Astrocyte (in vitro differentiated cells and primary cell): ENCODE data around the gene PRKCE. TPM values are rescaled to one million over a fixed set of nuclear protein-coding genes. Genes with fewer than 3 reads are reported as not detected.

Source experiments
- DNase-seq: peaks from one replicate; pipeline ENCODE4 v3.0.0-alpha.2; 2010; ENCODE audit warnings: low read depth
- FAIRE-seq: peaks from 2 replicates; lab custom pipeline; 2011; peaks lifted over from hg19 to GRCh38; lab: Jason Lieb, UNC
- H2AFZ ChIP-seq: 2 replicates; pipeline ENCODE4 v1.6.0; 2012; ENCODE audit warnings: low read depth, low read length, inconsistent platforms
- H3K27ac ChIP-seq: 2 replicates; pipeline ENCODE4 v1.5.1; 2011; ENCODE audit warnings: low read depth, low read length, inconsistent platforms
- H3K27me3 ChIP-seq: 2 replicates; pipeline ENCODE4 v1.6.0; 2011; ENCODE audit warnings: low read length, inconsistent platforms; ENCODE audit not compliant: insufficient read depth
- H3K36me3 ChIP-seq: 2 replicates; pipeline ENCODE4 v1.5.1; 2011; ENCODE audit warnings: low read length, inconsistent platforms; ENCODE audit not compliant: insufficient read depth
- H3K4me1 ChIP-seq: 2 replicates; pipeline ENCODE4 v1.5.1; 2011; ENCODE audit warnings: low read length, inconsistent platforms; ENCODE audit not compliant: insufficient read depth
- H3K4me2 ChIP-seq: 2 replicates; pipeline ENCODE4 v1.6.0; 2012; ENCODE audit warnings: low read length, inconsistent platforms
- H3K4me3 ChIP-seq: 2 replicates; pipeline ENCODE4 v1.5.1; 2011; ENCODE audit warnings: low read depth, mild to moderate bottlenecking, low read length, inconsistent platforms; ENCODE audit not compliant: insufficient read depth
- H3K79me2 ChIP-seq: 2 replicates; pipeline ENCODE4 v1.6.0; 2012; ENCODE audit warnings: mild to moderate bottlenecking, low read length, inconsistent platforms; ENCODE audit not compliant: insufficient read depth
- H3K9ac ChIP-seq: 2 replicates; pipeline ENCODE4 v1.6.0; 2012; ENCODE audit warnings: mild to moderate bottlenecking, low read length, inconsistent platforms
- H3K9me3 ChIP-seq: 2 replicates; pipeline ENCODE4 v1.5.1; 2012; ENCODE audit warnings: low read depth, mild to moderate bottlenecking, low read length, inconsistent platforms; ENCODE audit not compliant: insufficient read depth
- H4K20me1 ChIP-seq: 2 replicates; pipeline ENCODE4 v1.6.0; 2012; ENCODE audit warnings: low read length, inconsistent platforms; ENCODE audit not compliant: insufficient read depth
- H3K27ac Mint-ChIP-seq: one replicate; pipeline ENCODE4 v1.8.0; 2021; ENCODE audit warnings: mild to moderate bottlenecking, mixed read lengths; ENCODE audit not compliant: unreplicated experiment
- H3K27me3 Mint-ChIP-seq: one replicate; pipeline ENCODE4 v1.8.0; 2021; ENCODE audit warnings: low read depth, mixed read lengths; ENCODE audit not compliant: unreplicated experiment
- H3K36me3 Mint-ChIP-seq: one replicate; pipeline ENCODE4 v1.8.0; 2021; ENCODE audit warnings: low read depth, mixed read lengths; ENCODE audit not compliant: unreplicated experiment
- H3K4me1 Mint-ChIP-seq: one replicate; pipeline ENCODE4 v1.8.0; 2021; ENCODE audit warnings: low read depth, mixed read lengths; ENCODE audit not compliant: unreplicated experiment
- H3K4me3 Mint-ChIP-seq: one replicate; pipeline ENCODE4 v1.8.0; 2021; ENCODE audit warnings: mild to moderate bottlenecking, moderate library complexity, mixed read lengths; ENCODE audit not compliant: unreplicated experiment
- H3K9me3 Mint-ChIP-seq: one replicate; pipeline ENCODE4 v1.8.0; 2021; ENCODE audit warnings: mild to moderate bottlenecking, mixed read lengths; ENCODE audit not compliant: unreplicated experiment
- EZH2 ChIP-seq: IDR thresholded peaks from 2 replicates; pipeline ENCODE4 v1.6.1; 2012; ENCODE audit warnings: mild to moderate bottlenecking, low read length, inconsistent platforms; ENCODE audit not compliant: insufficient read depth
- total RNA-seq: library from RNA; stranded (reverse); gene quantifications from 2 replicates; pipeline ENCODE4 v1.2.1, GENCODE V29; 2021
- TF ChIP-seq, protein P1 (sequence below): IDR thresholded peaks from 2 replicates; pipeline ENCODE4 v1.5.1; 2011; ENCODE audit warnings: low read depth, mild to moderate bottlenecking, inconsistent platforms, low read length, moderate library complexity; ENCODE audit not compliant: insufficient read depth

The PRKCE gene
- total RNA-seq, 1 donor from 2014 or later, result 12.8 TPM

DNA sequence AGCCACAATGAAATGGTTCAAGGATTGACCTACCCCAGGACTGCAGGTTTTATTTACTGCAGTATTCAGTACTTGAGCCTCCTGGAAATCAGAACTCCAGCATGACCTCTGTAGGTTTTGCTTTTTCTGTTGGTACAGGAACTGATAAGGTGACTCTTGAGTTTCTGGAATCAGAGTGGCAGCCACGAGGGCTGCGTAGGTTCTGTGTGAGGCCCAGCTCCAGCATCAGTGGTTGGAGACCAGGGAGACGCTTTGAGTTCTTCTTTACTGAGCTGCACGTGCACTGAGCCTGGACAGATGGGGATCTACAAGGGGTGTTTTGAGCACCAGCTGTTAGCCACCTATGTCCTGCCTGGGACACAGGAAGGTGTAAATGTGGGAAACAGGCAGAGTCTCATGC lies 423.0 kb downstream of the PRKCE start:
- peak overlapping the region; percentile 96 for H3K27ac Mint-ChIP-seq
- Histone ChIP-seq H3K27me3 (no peaks in the 10 kb centered on the region), H3K9ac (peak overlapping the region; percentile 67), H3K27ac (no peak overlapping the region), H3K79me2 (no peaks in the 10 kb centered on the region), H3K36me3 (no peaks in the 10 kb centered on the region), H3K4me2 (peak overlapping the region; percentile 75), H3K4me1 (peaks cover 39% of the 10 kb centered on the region), H3K4me3 (no peak overlapping the region), H3K9me3 (no peaks in the 10 kb centered on the region), H2AFZ (no peak overlapping the region), H4K20me1 (no peaks in the 10 kb centered on the region)
- TF ChIP-seq, protein P1, sequence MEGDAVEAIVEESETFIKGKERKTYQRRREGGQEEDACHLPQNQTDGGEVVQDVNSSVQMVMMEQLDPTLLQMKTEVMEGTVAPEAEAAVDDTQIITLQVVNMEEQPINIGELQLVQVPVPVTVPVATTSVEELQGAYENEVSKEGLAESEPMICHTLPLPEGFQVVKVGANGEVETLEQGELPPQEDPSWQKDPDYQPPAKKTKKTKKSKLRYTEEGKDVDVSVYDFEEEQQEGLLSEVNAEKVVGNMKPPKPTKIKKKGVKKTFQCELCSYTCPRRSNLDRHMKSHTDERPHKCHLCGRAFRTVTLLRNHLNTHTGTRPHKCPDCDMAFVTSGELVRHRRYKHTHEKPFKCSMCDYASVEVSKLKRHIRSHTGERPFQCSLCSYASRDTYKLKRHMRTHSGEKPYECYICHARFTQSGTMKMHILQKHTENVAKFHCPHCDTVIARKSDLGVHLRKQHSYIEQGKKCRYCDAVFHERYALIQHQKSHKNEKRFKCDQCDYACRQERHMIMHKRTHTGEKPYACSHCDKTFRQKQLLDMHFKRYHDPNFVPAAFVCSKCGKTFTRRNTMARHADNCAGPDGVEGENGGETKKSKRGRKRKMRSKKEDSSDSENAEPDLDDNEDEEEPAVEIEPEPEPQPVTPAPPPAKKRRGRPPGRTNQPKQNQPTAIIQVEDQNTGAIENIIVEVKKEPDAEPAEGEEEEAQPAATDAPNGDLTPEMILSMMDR, result no peak
- no peak for TF ChIP-seq EZH2
- no peaks in the 10 kb centered on the region for H3K9me3 Mint-ChIP-seq
- DNase-seq, result no peak
- H3K4me3 Mint-ChIP-seq, result peak overlapping the region; percentile 60
- H3K27me3 Mint-ChIP-seq, result no peaks in the 10 kb centered on the region
- peaks cover 42% of the 10 kb centered on the region for H3K4me1 Mint-ChIP-seq
- FAIRE-seq, result no peak
- H3K36me3 Mint-ChIP-seq, result no peaks in the 10 kb centered on the region

DNA sequence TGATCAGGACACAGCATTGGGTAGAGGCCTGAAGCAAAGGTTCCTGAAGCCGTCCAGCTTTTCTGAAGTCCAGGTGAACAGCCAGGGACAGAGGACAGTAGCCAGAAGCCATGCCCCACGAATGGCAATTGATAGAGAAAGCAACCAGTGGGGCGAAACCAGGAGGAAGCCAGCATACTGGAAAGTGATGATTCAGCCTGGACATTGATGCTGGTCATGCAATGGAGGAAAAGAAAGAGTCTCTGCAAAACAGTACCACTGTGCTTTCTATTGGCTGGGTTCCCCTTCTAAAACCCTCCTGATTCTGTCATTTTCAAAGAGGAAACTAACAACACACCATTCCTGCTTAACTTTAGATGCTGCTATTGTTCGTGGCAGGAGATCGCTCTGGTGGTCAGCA lies 424.4 kb downstream of the PRKCE start:
- Mint-ChIP-seq H3K9me3 (no peaks in the 10 kb centered on the region), H3K4me1 (peaks cover 42% of the 10 kb centered on the region), H3K36me3 (no peaks in the 10 kb centered on the region), H3K27me3 (no peaks in the 10 kb centered on the region), H3K27ac (peak overlapping the region; percentile 1), H3K4me3 (no peak overlapping the region)
- H3K4me3 ChIP-seq, result peak overlapping the region; percentile 26
- H4K20me1 ChIP-seq, result no peaks in the 10 kb centered on the region
- no peak overlapping the region for H2AFZ ChIP-seq
- H3K9me3 ChIP-seq, result no peaks in the 10 kb centered on the region
- H3K36me3 ChIP-seq, result no peaks in the 10 kb centered on the region
- TF ChIP-seq EZH2, result no peak
- TF ChIP-seq, protein P1, result no peak
- H3K4me2 ChIP-seq, result peak overlapping the region; percentile 53
- no peaks in the 10 kb centered on the region for H3K79me2 ChIP-seq
- DNase-seq (peak; percentile 23), FAIRE-seq (no peak)
- H3K9ac ChIP-seq, result no peak overlapping the region
- peaks cover 39% of the 10 kb centered on the region for H3K4me1 ChIP-seq
- no peaks in the 10 kb centered on the region for H3K27me3 ChIP-seq
- H3K27ac ChIP-seq, result peak overlapping the region; percentile 28

DNA sequence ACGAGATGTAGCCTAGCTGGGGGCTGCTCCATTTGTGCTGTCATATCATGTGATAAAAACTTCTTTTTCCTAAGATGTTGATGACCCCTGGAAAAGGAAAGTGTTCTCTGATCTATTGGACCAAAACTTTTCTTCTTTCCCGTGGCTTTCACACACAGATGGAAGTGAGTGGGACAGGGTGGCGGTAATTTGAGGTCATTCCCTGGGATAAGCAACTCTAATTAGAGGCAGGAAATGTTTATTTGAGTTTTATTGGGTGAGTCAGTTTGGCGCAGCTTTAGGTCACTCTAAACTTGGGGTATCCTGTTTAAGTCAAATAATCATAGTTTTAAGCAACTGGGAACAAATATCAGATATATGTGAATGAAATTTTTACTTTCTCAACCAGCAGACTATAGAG lies 424.8 kb downstream of the PRKCE start:
- H3K4me3 Mint-ChIP-seq, result no peak overlapping the region
- Histone ChIP-seq H4K20me1 (no peaks in the 10 kb centered on the region), H3K27me3 (no peaks in the 10 kb centered on the region), H2AFZ (no peak overlapping the region), H3K9ac (no peak overlapping the region), H3K79me2 (no peaks in the 10 kb centered on the region), H3K27ac (peak overlapping the region; percentile 28), H3K36me3 (no peaks in the 10 kb centered on the region), H3K9me3 (no peaks in the 10 kb centered on the region), H3K4me1 (peaks cover 39% of the 10 kb centered on the region), H3K4me2 (peak overlapping the region; percentile 53), H3K4me3 (peak overlapping the region; percentile 26)
- H3K27me3 Mint-ChIP-seq, result peaks cover 1% of the 10 kb centered on the region
- peak; percentile 45 for DNase-seq
- no peak for FAIRE-seq
- no peaks in the 10 kb centered on the region for H3K36me3 Mint-ChIP-seq
- H3K27ac Mint-ChIP-seq, result peak overlapping the region; percentile 1
- H3K4me1 Mint-ChIP-seq, result peaks cover 42% of the 10 kb centered on the region
- H3K9me3 Mint-ChIP-seq, result no peaks in the 10 kb centered on the region
- no peak for TF ChIP-seq EZH2
- TF ChIP-seq, protein P1, result no peak
